Measurements from ENCODE around the gene AJM1.
"Not testable (repeated sequence)": the region's sequence is repeated elsewhere in the genome, so short reads cannot be mapped to it uniquely, and the experiment has no call there.

The AJM1 gene

GRCh38 chr9:136881691-136882108, 39.4 kb downstream of the AJM1 start:
- FAIRE-seq: no peak

- no peak for FAIRE-seq
These were observed 40.0 kb downstream of the AJM1 start for GRCh38 chr9:136882109-136882946.

- FAIRE-seq: not testable (repeated sequence)
These were observed 40.6 kb downstream of the AJM1 start for GRCh38 chr9:136882947-136883283.

GRCh38 chr9:136883670-136884069, 41.4 kb downstream of the AJM1 start:
- not testable (repeated sequence) for FAIRE-seq

GRCh38 chr9:136885950-136886578, 43.8 kb downstream of the AJM1 start, which contains the start of gene TRAF2:
Gene TRAF2, plus strand, starts transcription at chr9:136886516. Its CDS starts 12,225 bp downstream, at chr9:136898741.
- FAIRE-seq: no peak

- FAIRE-seq: no peak
These were observed 44.6 kb downstream of the AJM1 start for GRCh38 chr9:136886610-136887597.

- no peak for FAIRE-seq
These were observed 46.2 kb downstream of the AJM1 start for GRCh38 chr9:136888454-136888853.

GRCh38 chr9:136889858-136890257, 47.6 kb downstream of the AJM1 start:
- FAIRE-seq: no peak

GRCh38 chr9:136890661-136891060, 48.4 kb downstream of the AJM1 start:
- no peak for FAIRE-seq

Data from TTC549 (cell line).